ENCODE measurements around the gene SULT1A2.
"Not testable (repeated sequence)": the region's sequence is repeated elsewhere in the genome, so short reads cannot be mapped to it uniquely, and the experiment has no call there.

The SULT1A2 gene

DNA sequence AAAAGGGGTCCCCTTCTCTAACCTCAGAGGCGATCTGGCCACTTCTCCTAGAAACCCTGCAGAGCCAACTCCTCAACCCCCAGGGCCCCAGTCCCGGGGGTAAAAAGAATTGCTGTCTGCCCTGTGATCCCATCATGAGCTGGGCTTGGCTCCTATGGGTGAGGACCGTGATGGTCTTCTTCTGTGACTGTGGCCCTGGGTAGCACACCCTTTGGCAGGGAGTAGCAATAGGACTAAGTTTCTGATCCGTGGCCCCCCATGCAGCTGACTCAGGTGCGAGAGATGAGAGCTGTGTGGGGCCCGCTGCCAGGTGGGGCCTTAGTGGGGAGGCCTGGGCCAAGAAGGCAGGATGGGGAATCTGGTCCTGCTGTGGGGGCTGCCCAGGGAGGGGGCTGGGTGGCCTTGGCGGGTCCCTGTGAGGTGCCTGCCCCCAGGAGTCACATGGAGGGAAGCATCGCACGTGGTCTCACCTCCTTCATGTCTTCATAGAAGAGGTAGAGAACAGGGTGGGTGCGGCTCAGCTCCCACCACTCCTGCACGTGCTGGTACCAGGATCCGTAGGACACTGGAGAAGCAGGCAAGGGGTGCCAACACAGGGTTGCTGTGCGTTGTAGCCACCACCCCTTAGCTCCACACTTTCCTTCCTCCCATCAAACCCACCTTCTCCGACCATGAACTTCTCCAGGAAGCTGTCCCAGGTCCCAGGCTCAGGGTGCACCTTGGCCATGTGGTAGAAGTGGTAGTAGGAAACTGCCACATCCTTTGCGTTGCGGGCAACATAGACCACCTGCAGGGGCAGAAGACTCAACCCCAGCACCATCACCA is 9.7 kb upstream of the SULT1A2 start:
- ATAC-seq (ENCODE audit: low read depth) (no peak), DNase-seq (ENCODE audit: low spot score) (no peak)
- Histone ChIP-seq H3K9me3 (ENCODE audit: severe bottlenecking) (no peaks in the 10 kb centered on the region), H3K27me3 (ENCODE audit: insufficient read depth, poor library complexity, severe bottlenecking) (no peaks in the 10 kb centered on the region), H3K36me3 (ENCODE audit: low read depth) (no peaks in the 10 kb centered on the region), H3K4me3 (ENCODE audit: severe bottlenecking) (no peak overlapping the region), H3K27ac (ENCODE audit: poor library complexity, severe bottlenecking) (no peak overlapping the region), H3K4me1 (ENCODE audit: insufficient read depth, poor library complexity, severe bottlenecking) (no peaks in the 10 kb centered on the region)
- no peak for TF ChIP-seq CTCF (IDR thresholded peaks at IDR 0.05; ENCODE audit: poor library complexity, severe bottlenecking)

GRCh38 chr16:28604186-28604565 is 7.3 kb upstream of the SULT1A2 start:
- H3K4me1 ChIP-seq (ENCODE audit: insufficient read depth, poor library complexity, severe bottlenecking) = no peaks in the 10 kb centered on the region
- H3K4me3 ChIP-seq (ENCODE audit: severe bottlenecking) = no peak overlapping the region
- H3K27ac ChIP-seq (ENCODE audit: poor library complexity, severe bottlenecking) = no peak overlapping the region
- DNase-seq (ENCODE audit: low spot score) (no peak), ATAC-seq (ENCODE audit: low read depth) (no peak)
- no peak for TF ChIP-seq CTCF (IDR thresholded peaks at IDR 0.05; ENCODE audit: poor library complexity, severe bottlenecking)
- H3K36me3 ChIP-seq (ENCODE audit: low read depth) = no peaks in the 10 kb centered on the region
- no peaks in the 10 kb centered on the region for H3K27me3 ChIP-seq (ENCODE audit: insufficient read depth, poor library complexity, severe bottlenecking)
- no peaks in the 10 kb centered on the region for H3K9me3 ChIP-seq (ENCODE audit: severe bottlenecking)

GRCh38 chr16:28603381-28604185 is 6.7 kb upstream of the SULT1A2 start:
- Histone ChIP-seq H3K4me3 (ENCODE audit: severe bottlenecking) (no peak overlapping the region), H3K4me1 (ENCODE audit: insufficient read depth, poor library complexity, severe bottlenecking) (no peaks in the 10 kb centered on the region), H3K36me3 (ENCODE audit: low read depth) (no peaks in the 10 kb centered on the region), H3K27me3 (ENCODE audit: insufficient read depth, poor library complexity, severe bottlenecking) (no peaks in the 10 kb centered on the region), H3K9me3 (ENCODE audit: severe bottlenecking) (no peaks in the 10 kb centered on the region), H3K27ac (ENCODE audit: poor library complexity, severe bottlenecking) (no peak overlapping the region)
- TF ChIP-seq CTCF (IDR thresholded peaks at IDR 0.05; ENCODE audit: poor library complexity, severe bottlenecking) = no peak
- no peak for ATAC-seq (ENCODE audit: low read depth)
- DNase-seq (ENCODE audit: low spot score) = no peak

DNA sequence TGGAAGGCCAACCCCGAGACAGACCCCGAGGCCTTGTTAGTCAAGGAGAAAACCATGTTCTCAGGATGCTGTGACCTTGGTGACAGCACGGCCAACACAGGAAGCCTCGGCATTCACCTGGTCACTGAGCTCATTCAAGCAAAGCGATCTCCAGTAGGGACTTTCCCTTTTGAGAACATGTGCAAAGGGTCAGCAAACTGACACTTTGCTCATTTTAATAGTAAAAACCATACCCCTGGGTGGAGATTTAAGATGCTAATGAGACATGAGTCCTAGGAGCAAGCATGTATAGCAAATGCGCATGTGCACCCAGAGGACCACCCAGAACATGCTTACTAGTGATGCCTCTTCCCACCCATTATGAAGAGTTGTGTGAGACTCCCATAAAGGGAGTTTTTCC is 5.7 kb upstream of the SULT1A2 start:
- no peaks in the 10 kb centered on the region for H3K36me3 ChIP-seq (ENCODE audit: low read depth)
- H3K4me3 ChIP-seq (ENCODE audit: severe bottlenecking) = no peak overlapping the region
- H3K4me1 ChIP-seq (ENCODE audit: insufficient read depth, poor library complexity, severe bottlenecking) = no peaks in the 10 kb centered on the region
- no peak for TF ChIP-seq CTCF (IDR thresholded peaks at IDR 0.05; ENCODE audit: poor library complexity, severe bottlenecking)
- ATAC-seq (ENCODE audit: low read depth) (no peak), DNase-seq (ENCODE audit: low spot score) (no peak)
- H3K9me3 ChIP-seq (ENCODE audit: severe bottlenecking) = no peaks in the 10 kb centered on the region
- no peaks in the 10 kb centered on the region for H3K27me3 ChIP-seq (ENCODE audit: insufficient read depth, poor library complexity, severe bottlenecking)
- no peak overlapping the region for H3K27ac ChIP-seq (ENCODE audit: poor library complexity, severe bottlenecking)

DNA sequence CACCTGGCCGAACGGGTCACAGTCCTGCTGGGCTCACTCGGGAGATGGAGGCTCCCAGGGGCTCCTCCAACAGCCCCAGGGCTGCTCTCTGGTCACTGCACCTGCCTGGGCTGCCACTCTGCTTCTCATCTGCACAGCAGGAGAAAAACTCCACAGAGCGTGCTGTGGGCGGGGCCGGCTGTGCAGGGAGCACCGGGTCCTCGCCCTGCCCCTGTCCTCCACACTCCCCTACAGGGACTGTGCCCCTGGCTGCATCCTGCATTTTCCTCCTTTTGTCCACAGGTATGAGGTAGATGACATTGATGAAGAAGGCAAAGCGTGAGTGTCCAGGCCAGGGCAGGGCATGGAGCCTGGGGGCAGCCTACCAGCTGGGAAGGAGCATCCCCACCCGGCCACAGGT is 5.2 kb upstream of the SULT1A2 start:
- not testable (repeated sequence) for H3K4me1 ChIP-seq (ENCODE audit: insufficient read depth, poor library complexity, severe bottlenecking); DNase-seq (ENCODE audit: low spot score); H3K27me3 ChIP-seq (ENCODE audit: insufficient read depth, poor library complexity, severe bottlenecking); H3K9me3 ChIP-seq (ENCODE audit: severe bottlenecking); H3K4me3 ChIP-seq (ENCODE audit: severe bottlenecking); H3K36me3 ChIP-seq (ENCODE audit: low read depth); H3K27ac ChIP-seq (ENCODE audit: poor library complexity, severe bottlenecking); ATAC-seq (ENCODE audit: low read depth)

- not testable (repeated sequence) for H3K4me1 ChIP-seq (ENCODE audit: insufficient read depth, poor library complexity, severe bottlenecking); DNase-seq (ENCODE audit: low spot score); H3K36me3 ChIP-seq (ENCODE audit: low read depth); H3K4me3 ChIP-seq (ENCODE audit: severe bottlenecking); H3K27me3 ChIP-seq (ENCODE audit: insufficient read depth, poor library complexity, severe bottlenecking); H3K9me3 ChIP-seq (ENCODE audit: severe bottlenecking); H3K27ac ChIP-seq (ENCODE audit: poor library complexity, severe bottlenecking); ATAC-seq (ENCODE audit: low read depth)
These were observed 4.7 kb upstream of the SULT1A2 start for GRCh38 chr16:28601589-28601988.

DNA sequence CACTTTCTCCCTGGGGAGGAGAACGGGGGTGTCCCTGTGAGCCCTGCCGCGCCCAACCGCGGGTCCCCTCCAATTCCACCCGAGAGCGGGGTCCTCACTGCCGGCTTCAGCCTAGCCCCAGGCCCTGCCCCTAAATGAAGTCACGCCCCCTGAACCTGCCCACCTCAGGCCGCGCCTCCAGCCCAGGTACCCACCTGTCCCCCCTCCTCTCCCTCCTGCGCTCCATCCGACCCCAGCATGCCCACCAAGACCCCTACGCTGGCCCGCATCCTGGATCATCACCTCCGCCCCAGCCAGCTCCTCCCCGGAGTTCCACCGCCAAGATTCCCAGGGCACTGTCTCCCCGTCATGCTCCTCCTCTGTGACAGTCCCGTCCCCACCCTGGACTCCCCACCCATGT is 4.1 kb upstream of the SULT1A2 start:
- not testable (repeated sequence) for ATAC-seq (ENCODE audit: low read depth); H3K4me1 ChIP-seq (ENCODE audit: insufficient read depth, poor library complexity, severe bottlenecking); H3K4me3 ChIP-seq (ENCODE audit: severe bottlenecking); H3K27ac ChIP-seq (ENCODE audit: poor library complexity, severe bottlenecking); H3K9me3 ChIP-seq (ENCODE audit: severe bottlenecking); H3K36me3 ChIP-seq (ENCODE audit: low read depth); H3K27me3 ChIP-seq (ENCODE audit: insufficient read depth, poor library complexity, severe bottlenecking); DNase-seq (ENCODE audit: low spot score)

Data from RWPE2 (cell line).